Neutrophil (primary cell): ENCODE measurements around the gene FBXO24.

Source experiments
- H3K27ac ChIP-seq: fragments of 200-600 bp; sonication (generic); 2 replicates; pipeline ENCODE4 v1.5.1; 2016; ENCODE audit warnings: mild to moderate bottlenecking, moderate library complexity
- H3K27me3 ChIP-seq: fragments of 200-600 bp; sonication (generic); 2 replicates; pipeline ENCODE4 v1.6.0; 2016; ENCODE audit warnings: mild to moderate bottlenecking
- H3K36me3 ChIP-seq: fragments of 200-600 bp; sonication (generic); 2 replicates; pipeline ENCODE4 v1.5.1; 2017
- H3K4me1 ChIP-seq, 2 experiments: fragments of 200-600 bp in 1 of 2; sonication (generic) in 1 of 2; 1 replicate in 1 of 2; 2 replicates in 1 of 2; pipeline versions ENCODE4 v1.5.1 to v1.6.1; 2013 to 2016; ENCODE audit warnings: low read depth in 1 of 2, low read length in 1 of 2, mild to moderate bottlenecking in 1 of 2, moderate library complexity in 1 of 2; ENCODE audit not compliant: control insufficient read depth in 1 of 2, insufficient read depth in 1 of 2
- H3K4me3 ChIP-seq, 2 experiments: fragments of 200-600 bp in 1 of 2; sonication (generic) in 1 of 2; 1 replicate in 1 of 2; 2 replicates in 1 of 2; pipeline ENCODE4 v1.5.1; 2013 to 2016; ENCODE audit warnings: low read depth in 1 of 2, low read length in 1 of 2, mild to moderate bottlenecking in 1 of 2, moderate library complexity in 1 of 2
- H3K9me3 ChIP-seq: fragments of 200-600 bp; sonication (generic); 2 replicates; pipeline ENCODE4 v1.5.1; 2016
- CTCF ChIP-seq: fragments of 200-600 bp; sonication (generic); IDR thresholded peaks from 2 replicates; pipeline ENCODE4 v1.5.1; 2016; ENCODE audit warnings: antibody characterized with exemption

The FBXO24 gene

GRCh38 chr7:100632951-100633717 is 47.0 kb downstream of the FBXO24 start:
- H3K9me3 ChIP-seq: no peaks in the 10 kb centered on the region
- H3K36me3 ChIP-seq: no peaks in the 10 kb centered on the region
- H3K4me3 ChIP-seq: peak overlapping the region; percentile 59 to 73
- peaks cover 67% of the 10 kb centered on the region for H3K27me3 ChIP-seq
- TF ChIP-seq CTCF: peak; percentile 51
- peak overlapping the region; percentile 51 for H3K27ac ChIP-seq
- peaks cover 11 to 12% of the 10 kb centered on the region in 2 experiments for H3K4me1 ChIP-seq

GRCh38 chr7:100639995-100640516 is 53.9 kb downstream of the FBXO24 start:
- Histone ChIP-seq H3K4me3 (no peak overlapping the region), H3K27ac (no peak overlapping the region), H3K4me1 (no peaks in the 10 kb centered on the region), H3K9me3 (no peaks in the 10 kb centered on the region), H3K36me3 (no peaks in the 10 kb centered on the region), H3K27me3 (peaks cover 44% of the 10 kb centered on the region)
- TF ChIP-seq CTCF: no peak

- Histone ChIP-seq H3K36me3 (no peaks in the 10 kb centered on the region), H3K4me1 (no peaks in the 10 kb centered on the region), H3K27ac (no peak overlapping the region), H3K9me3 (no peaks in the 10 kb centered on the region), H3K27me3 (peaks cover 43% of the 10 kb centered on the region), H3K4me3 (no peak overlapping the region)
- no peak for TF ChIP-seq CTCF
Measured at GRCh38 chr7:100640517-100641440, 54.7 kb downstream of the FBXO24 start.

GRCh38 chr7:100641463-100641859 is 55.3 kb downstream of the FBXO24 start, which contains the start of gene TFR2:
TSS of gene TFR2 (minus strand) at chr7:100641552. CDS start at chr7:100641509, 43 bp downstream.
- Histone ChIP-seq H3K4me3 (no peak within 1 kb of the TSS), H3K9me3 (no peaks in the 10 kb centered on the region), H3K36me3 (no peaks in the 10 kb centered on the region), H3K27ac (no peak within 1 kb of the TSS), H3K4me1 (no peaks in the 10 kb centered on the region), H3K27me3 (peaks cover 43% of the 10 kb centered on the region)
- TF ChIP-seq CTCF: no peak

- no peak overlapping the region for H3K27ac ChIP-seq
- TF ChIP-seq CTCF: no peak
- no peaks in the 10 kb centered on the region for H3K36me3 ChIP-seq
- H3K4me1 ChIP-seq: no peaks in the 10 kb centered on the region
- H3K9me3 ChIP-seq: no peaks in the 10 kb centered on the region
- H3K27me3 ChIP-seq: peaks cover 46% of the 10 kb centered on the region
- no peak overlapping the region for H3K4me3 ChIP-seq
Measured at GRCh38 chr7:100641860-100642533, 55.9 kb downstream of the FBXO24 start.
